Amniotic epithelial cell (primary cell): ENCODE data around the gene SPOCK1.
A peak's percentile ranks its signal among the peaks of the same experiment; 100 is the strongest.
"Not testable (repeated sequence)": the region's sequence is repeated elsewhere in the genome, so short reads cannot be mapped to it uniquely, and the experiment has no call there.

Source experiments
- DNase-seq: peaks from one replicate; pipeline ENCODE4 v3.0.0-alpha.2; 2010; ENCODE audit warnings: low read depth

The SPOCK1 gene

DNA sequence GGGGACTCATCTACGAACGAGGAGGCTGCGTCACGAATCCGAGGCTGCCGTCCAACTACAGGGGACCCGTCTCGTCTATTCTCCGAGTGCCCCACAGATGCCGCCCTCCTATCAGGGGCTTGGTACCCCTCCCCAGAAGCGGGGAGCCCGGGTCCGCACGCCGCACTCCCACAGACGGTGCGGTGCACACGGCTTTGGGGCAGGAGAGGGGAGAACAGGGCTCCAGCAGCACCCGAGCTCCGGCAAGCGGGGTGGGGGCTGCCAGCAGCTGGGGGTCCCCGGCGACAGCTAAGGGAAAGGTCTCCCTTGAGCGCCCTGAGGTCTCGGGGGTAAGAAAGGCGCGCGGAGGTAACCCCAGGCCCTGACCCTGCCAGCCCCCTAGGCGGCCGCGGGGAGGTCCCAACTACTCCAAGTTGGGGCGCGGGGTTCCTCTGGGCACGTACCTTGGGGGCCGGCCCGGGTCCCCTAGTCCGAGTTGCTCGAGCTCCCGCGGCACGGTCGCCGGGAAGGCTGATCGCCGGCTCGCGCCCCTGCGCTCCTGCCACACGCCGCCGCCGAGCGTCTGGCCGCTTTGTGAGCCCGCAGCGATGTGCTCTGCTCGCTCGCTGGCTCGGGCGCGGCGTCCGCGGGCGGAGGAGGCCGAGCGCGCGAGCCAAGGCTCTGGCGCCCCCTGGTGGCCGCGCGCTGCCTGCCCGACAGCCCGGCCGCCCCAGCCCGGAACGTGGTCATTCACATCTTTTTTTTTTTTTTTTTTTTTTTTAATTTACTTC is at the start of gene SPOCK1:
Gene SPOCK1 (minus strand): TSS at position 591 of the 770 bp plus-strand sequence.
- DNase-seq: peak; percentile 39

DNA sequence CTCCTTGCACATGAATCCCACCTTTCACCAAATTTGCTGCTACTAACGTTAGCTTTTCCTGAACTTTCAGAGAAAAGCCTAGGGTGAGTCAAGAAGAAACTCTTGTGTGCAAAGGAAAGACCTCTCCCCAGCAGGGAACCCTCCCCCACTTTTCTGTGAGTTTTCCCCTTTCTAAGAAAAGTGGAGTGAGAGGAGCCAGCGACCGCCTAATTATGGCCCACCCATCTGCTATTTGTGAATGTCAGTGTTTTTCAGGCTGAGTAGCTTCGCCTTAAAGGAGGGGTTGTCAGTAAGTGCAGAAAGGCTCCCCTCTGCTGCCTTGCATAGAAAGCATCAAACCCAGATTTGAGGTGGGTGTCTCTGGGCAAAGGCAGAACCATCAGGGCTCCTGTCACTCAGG is 46.8 kb upstream of the SPOCK1 start:
- DNase-seq: no peak

DNA sequence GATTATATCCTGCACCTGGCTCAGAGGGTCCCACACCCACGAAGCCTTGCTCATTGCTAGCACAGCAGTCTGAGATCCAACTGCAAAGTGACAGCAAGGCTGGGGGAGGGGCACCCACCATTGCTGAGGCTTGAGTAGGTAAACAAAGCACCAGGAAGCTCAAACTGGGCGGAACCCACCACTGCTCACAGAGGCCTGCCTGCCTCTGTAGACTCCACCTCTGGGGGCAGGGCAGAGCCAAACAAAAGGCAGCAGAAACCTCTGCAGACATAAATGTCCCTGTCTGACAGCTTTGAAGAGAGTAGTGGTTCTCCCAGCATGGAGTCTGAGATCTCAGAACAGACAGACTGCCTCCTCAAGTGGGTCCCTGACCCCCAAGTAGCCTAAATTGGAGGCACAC is 36.3 kb upstream of the SPOCK1 start:
- not testable (repeated sequence) for DNase-seq

DNA sequence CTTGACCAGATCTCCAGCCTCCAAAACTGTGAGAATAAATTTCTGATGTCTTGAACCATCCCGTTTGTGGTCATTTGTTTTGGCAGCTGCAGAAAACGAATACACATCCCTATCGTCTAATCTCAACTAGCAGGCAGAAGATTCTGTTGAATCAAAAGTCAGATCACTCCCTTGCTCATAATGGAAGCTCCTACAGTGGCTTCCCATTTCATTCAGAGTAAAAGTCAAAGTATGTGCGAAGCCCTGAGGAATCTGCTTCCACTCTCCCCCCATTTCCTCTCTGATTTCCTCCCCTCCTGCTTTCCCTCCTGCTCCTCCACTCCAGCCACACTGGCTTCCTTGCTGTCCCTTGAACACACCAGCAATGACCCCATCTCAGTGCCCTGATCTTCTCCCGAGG is 34.8 kb upstream of the SPOCK1 start:
- no peak for DNase-seq

DNA sequence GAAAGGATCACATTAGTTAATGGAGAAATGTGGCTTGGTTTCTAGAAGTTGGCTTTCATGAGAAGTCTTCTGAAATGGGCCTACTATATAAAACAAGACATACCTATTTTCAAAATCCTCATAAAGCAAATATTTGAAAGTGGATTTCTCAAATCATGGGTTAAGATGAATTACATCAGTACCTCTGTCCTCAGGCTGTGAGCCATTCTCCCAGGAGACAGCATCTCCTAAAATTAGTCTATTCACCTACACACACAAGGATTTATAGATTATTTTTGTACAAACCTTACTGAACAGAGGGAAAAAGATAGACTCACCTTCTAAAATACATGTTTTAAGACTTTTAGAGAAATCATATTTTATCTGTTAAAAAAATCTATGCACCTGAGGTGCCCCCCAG is 32.1 kb upstream of the SPOCK1 start:
- DNase-seq: no peak

DNA sequence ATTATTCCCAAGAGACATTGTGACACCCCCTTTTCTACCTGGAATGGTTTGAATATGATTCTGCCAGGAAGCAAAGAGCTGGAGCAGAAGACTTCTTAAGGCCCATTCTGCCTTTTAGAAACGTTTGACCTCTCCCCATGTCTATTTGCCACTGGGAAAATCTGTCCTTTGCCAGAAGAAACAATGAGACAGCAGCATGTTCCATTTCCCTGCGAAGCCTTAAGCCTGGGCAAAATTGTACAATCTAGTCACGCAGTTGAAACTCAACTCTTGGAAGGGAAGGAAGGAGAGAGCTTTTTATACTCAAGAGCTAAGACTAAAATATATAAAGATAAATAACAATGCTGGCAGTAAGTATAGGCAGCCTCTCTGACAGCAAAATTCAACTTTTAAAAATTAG is 22.1 kb upstream of the SPOCK1 start:
- no peak for DNase-seq

DNA sequence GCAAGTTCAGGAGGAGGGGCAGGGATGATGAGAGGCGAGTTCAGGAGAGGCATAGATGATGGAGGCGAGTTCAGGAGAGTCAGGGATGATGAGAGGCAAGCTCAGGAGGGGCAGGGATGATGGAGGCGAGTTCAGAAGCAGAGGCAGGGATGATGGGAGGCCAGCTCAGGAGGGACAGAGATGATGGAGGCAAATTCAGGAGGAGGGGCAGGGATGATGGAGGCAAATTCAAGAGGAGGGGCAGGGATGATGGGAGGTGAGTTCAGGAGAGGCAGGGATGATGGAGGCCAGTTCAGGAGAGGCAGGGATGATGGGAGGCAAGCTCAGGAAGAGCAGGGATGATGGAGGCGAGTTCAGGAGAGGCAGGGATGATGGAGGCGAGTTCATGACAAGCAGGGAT is 17.8 kb upstream of the SPOCK1 start:
- no peak for DNase-seq

DNA sequence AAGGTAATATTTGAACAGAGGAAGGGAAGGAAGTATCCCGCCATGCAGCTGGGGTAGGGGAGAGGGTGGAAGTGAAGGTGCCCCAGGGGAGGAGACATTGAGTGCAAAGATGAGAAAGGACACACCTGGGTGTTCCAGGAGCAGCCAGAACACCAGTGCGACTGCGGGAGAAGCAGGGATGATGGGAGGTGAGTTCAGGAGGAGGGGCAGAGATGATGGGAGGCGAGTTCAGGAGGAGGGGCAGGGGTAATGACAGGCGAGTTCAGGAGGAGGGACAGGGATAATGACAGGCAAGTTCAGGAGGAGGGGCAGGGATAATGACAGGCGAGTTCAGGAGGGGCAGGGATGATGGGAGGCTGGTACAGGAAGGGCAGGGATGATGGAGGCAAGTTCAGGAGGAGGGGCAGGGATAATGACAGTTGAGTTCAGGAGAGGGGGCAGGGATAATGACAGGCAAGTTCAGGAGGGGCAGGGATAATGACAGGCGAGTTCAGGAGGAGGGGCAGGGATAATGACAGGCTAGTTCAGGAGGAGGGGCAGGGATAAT is 17.2 kb upstream of the SPOCK1 start:
- no peak for DNase-seq

DNA sequence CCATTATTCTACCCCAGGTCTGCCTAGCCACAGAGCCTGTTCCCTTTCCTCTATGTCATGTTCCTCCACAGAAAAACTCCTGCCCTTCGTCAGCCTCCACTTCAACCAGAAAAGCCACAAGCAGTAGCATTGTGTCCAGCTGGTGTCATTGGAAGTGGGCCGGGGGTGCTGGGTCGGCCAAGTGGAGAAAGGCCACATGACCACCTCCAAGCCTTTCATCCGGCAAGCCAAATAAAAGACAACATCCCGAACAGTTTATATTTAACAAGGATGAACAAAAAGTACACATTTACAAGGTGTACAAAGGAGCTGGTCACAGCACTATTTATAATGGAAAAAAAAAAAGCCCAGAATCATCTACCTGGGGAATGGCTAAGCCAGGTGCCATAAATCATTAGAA is 16.1 kb upstream of the SPOCK1 start:
- DNase-seq: no peak

DNA sequence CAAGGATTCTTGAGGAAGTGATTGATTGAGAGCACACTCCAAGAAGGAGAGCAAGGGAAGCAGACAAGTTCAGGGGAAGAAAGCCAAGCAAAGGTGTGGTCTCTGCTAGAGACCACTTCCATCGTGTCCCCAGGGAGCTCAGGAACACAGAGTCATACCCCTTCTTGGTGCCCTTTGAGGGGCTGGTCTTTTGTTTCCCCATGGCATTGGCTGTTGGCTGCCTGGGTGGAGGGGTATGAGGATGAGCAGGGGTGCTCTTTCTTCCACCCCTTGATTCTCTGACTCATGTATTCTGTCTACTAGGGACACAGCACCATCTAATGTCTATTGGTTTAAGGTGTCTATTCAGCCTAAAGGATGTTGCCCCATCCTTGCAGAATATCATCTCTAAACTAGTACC is 11.5 kb upstream of the SPOCK1 start:
- DNase-seq: no peak

DNA sequence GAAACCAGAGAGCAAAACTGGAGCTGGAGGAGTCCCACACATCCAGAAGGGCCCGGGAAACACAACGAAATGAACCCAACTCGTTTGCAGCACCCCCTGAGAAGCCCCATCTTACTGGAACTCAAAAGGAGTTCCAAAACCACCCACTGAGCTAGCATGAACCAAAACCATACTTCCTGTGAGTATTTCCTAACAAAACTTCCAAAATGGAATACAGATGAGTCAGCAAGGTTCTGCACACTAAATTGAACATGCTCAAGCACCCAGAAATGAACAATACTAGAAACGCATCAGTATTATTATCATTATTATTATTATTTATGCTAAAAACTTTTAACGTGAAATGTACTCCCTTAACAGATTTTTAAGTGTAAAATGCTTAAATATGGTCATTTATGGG is 8.0 kb upstream of the SPOCK1 start:
- DNase-seq: no peak

DNA sequence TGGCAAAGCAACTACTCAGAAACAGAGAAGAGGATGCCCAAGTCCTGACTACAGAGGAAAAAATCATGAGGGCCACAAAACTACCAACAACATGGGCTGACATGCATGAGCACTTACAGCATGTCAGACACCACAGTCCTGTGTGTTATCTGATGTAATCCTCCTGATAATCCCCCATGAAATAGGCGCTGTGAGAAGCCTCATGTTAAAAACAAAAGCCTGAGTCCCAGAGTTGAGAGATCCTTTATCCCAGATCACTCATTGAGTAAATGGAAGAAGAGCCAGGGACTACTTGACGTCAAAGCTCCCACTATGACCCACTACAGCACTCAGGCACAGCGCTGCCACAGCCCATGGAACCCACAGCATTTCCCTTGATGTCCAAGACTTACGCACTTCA is 7.2 kb upstream of the SPOCK1 start:
- DNase-seq: no peak

DNA sequence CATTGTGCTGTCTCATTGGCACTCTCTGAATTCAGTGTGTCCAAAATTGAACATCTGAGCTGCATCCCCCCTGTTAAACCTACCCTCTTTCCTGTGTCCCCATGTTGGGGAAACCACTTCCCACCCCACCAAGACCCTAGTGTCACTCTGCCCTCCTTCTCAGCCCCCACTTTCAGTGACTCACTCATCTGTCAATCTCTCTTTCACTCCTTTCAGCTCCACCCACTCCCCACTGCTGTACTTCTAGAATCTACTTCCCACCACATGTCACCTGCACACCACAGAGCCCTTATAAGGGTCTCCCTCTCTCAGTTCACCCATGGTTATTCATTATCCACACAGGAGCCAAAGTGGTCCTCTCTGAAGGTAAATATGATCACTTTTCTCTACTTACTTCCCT is 5.8 kb upstream of the SPOCK1 start:
- DNase-seq: no peak

DNA sequence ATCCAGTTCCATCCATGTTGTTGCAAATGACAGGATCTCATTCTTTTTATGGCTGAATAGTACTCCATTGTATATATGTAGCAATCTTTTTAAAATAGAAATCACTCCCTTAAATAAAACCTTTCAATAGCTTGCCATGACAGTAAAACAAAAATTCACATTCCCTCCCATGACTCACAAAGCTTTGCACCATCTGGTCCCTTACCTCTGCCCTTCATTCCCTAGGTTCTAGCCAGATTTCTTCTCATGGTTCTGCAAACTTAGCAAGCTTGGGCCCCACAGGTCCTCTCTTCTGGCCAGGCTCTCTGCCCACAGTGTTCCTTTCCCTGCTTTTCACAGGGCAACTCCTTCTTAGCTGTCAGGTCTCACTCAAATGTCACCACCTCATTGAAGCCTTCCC is 4.3 kb upstream of the SPOCK1 start:
- no peak for DNase-seq

DNA sequence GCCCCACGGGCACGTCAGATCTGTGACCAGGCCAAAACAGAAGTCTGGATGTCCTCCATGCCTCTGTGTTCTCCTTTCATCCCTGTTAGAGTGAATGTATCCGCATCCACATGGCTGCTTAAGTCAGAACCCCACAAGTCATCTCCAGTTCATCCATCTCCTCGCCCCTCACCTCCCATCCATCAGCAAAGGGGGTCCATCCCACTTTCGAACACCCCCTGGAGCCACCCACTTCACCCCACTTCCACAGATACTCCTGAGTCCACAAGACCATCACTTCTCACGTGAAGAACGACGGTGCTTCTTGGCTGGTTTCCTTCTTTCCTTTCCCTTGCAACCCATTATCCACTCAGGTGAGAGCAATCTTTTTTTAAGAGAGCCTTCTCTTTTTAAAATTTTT is 3.5 kb upstream of the SPOCK1 start:
- DNase-seq: no peak

DNA sequence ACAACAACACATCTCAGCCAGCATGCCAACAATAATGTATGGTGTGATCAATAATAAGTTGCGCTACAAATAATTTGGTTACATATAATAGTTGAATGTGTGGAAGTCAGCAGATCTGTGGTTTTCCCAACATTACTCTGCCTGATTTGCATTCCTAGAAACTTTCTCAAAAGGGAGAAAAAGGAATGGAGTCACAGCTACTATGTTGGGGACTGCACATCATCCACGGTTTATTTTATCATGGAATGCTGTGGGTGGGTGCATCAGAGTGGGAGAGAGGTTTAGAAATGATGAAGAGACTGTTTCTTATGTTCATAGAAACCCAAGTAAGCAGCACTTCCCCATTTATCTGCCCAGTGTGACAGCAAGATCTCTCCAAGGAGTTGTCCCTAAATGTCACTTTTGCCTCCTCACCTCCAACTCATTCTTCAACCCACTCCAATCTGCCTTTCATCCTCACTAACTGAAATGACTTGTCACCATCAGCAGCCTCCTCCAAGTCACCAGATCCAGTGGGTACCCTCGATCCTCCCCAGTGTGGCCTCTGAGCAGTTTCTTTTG is 2.8 kb upstream of the SPOCK1 start:
- no peak for DNase-seq

DNA sequence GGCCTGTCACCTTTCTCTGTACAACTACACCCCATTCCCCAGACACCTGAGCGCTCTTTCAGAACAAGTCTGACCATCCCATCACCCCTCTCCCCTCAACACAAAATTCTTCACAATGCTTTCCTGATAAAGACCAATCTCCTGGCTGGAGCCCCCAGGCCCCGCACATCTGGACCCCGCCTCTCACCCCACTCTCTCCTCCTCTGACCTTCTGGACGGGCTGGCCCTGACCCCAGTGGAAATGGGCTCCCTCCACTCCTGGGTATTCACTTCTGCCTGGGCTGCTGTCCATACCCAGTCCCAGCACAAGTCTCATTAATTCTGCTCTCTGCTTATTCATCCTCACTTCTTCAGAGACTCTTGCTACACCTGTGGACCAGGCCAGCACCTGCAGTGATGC is 2.1 kb upstream of the SPOCK1 start:
- DNase-seq: no peak

DNA sequence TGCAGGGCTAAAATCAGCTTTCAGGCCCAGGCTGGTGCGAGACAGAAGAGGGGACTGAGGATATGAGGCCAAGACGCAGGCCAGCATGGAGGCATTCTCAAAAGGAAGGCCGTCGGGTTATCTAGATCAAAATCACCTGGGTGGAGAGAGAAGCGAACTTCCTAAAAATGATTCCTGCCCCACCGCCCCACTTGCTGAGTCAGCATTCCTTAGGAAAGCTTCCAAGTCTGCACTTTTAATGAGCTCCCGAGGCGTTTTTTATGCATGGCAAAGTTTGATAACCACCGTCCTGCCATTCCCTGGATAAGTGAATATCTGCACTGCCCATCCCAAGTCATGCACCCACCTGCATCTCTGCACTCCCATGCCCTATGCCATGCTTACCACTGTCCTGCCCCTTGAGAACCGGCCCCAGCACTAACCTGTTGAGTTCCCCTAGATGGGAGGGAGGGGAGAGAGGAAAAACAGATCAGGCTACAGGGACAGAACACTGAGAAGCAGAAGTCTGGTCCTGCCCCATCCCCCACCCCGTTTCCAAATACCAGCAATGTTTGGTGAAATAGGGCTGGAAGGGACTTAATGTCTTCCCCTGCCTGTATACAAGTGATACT is 1.6 kb upstream of the SPOCK1 start:
- no peak for DNase-seq

DNA sequence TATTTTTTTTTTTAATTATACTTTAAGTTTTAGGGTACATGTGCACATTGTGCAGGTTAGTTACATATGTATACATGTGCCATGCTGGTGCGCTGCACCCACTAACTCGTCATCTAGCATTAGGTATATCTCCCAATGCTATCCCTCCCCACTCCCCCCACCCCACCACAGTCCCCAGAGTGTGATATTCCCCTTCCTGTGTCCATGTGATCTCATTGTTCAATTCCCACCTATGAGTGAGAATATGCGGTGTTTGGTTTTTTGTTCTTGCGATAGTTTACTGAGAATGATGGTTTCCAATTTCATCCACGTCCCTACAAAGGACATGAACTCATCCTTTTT is 351 bp upstream of the SPOCK1 start:
- DNase-seq: not testable (repeated sequence)

DNA sequence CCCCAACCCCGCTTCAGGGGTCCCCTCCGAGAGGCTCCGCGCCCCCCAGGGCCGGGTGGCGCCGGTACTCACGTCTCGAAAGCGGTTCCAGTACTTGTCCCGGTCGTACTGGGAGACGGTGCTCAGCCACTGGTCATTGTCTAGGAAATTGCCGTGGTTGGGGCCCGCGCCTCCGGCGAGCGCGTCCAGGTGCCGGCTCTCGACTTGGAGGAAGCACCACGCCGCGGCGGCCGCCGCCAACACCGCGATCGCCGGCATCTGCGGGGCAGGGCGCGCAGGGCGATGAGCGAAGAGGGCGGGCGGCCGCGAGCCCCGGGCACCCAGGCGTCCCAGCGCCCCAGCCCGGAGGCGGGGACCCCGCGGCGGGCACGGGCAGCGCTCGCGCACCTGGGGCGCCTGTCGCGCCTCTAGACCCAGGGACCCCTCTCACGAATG is 808 bp downstream of the SPOCK1 start:
- no peak for DNase-seq

DNA sequence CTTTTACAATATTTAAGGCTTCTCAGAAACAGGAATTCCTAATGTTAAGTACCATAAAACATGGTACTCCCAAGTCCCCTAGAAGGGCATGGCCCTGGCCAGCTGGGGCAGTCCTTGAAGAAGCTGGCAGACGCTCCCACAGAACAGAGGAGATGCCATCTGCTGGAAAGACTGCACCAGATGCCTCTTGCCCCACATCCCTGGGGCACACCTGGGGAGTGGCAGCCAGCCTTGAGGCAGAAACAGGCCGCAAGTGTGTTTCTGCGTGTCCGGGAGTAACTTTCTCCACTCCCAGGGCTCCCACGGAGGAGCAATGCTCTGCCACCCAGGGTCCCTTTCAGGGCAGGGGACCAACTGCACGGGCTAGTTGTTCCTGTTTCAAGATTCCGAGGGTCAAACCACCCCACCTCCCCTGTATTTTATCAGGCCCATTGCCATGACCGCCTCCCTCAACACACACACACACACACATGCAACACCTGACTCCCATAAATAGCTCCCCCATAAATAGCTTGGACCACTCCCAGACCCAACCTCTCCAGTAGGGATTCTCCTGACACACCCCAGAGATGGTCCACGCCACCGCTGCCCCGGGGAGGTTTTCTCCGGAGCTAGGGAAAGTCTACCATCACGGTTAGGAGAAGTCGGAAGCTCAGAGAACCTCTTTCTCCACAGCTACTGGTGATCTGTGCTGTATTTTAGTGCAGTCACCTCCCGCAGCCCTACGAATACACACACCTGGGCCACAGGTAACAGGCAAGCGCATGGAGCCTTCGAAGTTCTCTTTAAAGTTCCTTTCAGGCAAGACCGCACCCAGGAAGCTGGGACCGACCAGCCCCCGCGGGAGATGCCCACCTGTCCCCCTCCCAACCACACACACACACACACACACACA is 1.5 kb downstream of the SPOCK1 start:
- DNase-seq: no peak

DNA sequence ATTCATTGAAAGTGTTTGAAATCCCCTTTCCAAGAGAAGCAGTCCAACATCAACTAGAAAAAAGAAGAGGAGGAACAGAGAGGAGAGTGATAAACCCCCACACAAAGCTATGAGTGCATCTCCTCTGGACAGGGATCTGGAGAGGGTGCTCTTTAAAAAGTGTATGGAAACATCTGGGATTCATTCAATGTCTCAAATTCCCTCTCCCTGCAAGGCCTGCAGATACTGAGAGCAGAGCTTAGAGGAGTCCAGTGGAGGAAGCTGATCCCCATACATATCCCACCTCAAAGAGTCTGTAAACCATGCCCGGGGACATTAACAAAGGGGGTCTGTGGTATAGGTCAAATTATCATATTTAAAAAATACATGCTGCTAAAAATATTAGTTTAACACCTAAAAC is 2.2 kb downstream of the SPOCK1 start:
- DNase-seq: no peak
